Body of pancreas (tissue), 4 donors: ENCODE results near the gene ACADS. TPM values are rescaled to one million over a fixed set of nuclear protein-coding genes. Genes with fewer than 3 reads are reported as not detected.
A peak's percentile ranks its signal among the peaks of the same experiment; 100 is the strongest.

ENCODE experiments used
- ATAC-seq: fragments of 150-250 bp; one replicate; pipeline ENCODE4 v1.9.1; 2016
- DNase-seq, 4 donors: peaks; one replicate each; pipeline ENCODE4 v3.0.0-alpha.2; 2019
- H3K27ac ChIP-seq, 4 donors: fragments of 200-600 bp; sonication (generic); 1 replicate in 3 of 4; 2 replicates in 1 of 4; pipeline versions ENCODE4 v1.5.1 to v1.6.1; 2016 to 2019; ENCODE audit warnings: mild to moderate bottlenecking in 1 of 4, mixed read lengths in 1 of 4, moderate library complexity in 1 of 4
- H3K27me3 ChIP-seq, 2 donors: fragments of 200-600 bp; sonication (generic); one replicate each; pipeline ENCODE4 v1.6.0; 2016; ENCODE audit warnings: mild to moderate bottlenecking in 1 of 2
- H3K36me3 ChIP-seq, 2 donors: fragments of 200-600 bp; sonication (generic); replicated peaks in 1 of 2; 2 replicates each; pipeline ENCODE4 v1.5.1; 2016; ENCODE audit warnings: low read depth in 2 of 2; ENCODE audit not compliant: insufficient read depth in 1 of 2
- H3K4me1 ChIP-seq: fragments of 200-600 bp; sonication (generic); one replicate; pipeline ENCODE4 v1.6.0; 2016
- H3K4me3 ChIP-seq, 2 donors: fragments of 200-600 bp; sonication (generic); 1 replicate in 1 of 2; 2 replicates in 1 of 2; pipeline ENCODE4 v1.5.1; 2016 to 2019
- H3K9me3 ChIP-seq, 3 donors: fragments of 200-600 bp; sonication (generic); 1 replicate in 2 of 3; 2 replicates in 1 of 3; pipeline ENCODE4 v1.5.1; 2016
- POLR2A ChIP-seq, 3 donors: fragments of 450-650 bp; IDR thresholded peaks; one replicate each; pipeline ENCODE4 v1.6.1; 2016; ENCODE audit warnings: antibody characterized with exemption in 3 of 3, mild to moderate bottlenecking in 2 of 3
- WGBS, 2 donors: methylation state at CpG; one replicate each; pipeline ENCODE4 v1.1.5; 2017; 5-methylcytosine and 5-hydroxymethylcytosine counted together
- intact Hi-C: fragments of 100-400 bp; cut with DNase I; formaldehyde crosslinking; loops from one replicate; pipeline ENCODE4 v1.15.1; 2023
- total RNA-seq, 2 donors: library from RNA; depleted of rRNA; stranded (reverse); fragments of >200 nt; gene quantifications; one replicate each; pipeline ENCODE4 v1.1.0, GENCODE V29; 2016
- TF ChIP-seq, protein P1 (sequence below), 7 experiments: fragments of 450-650 bp in 4 of 7; fragments of 200-600 bp in 3 of 7; sonication (generic) in 3 of 7; IDR thresholded peaks; one replicate each; pipeline ENCODE4 v1.5.1; 2016 to 2019; ENCODE audit warnings: antibody characterized with exemption in 7 of 7

ACADS gene
- total RNA-seq, 2 donors from 2014 or later, result 33.5 to 55.0 TPM

DNA sequence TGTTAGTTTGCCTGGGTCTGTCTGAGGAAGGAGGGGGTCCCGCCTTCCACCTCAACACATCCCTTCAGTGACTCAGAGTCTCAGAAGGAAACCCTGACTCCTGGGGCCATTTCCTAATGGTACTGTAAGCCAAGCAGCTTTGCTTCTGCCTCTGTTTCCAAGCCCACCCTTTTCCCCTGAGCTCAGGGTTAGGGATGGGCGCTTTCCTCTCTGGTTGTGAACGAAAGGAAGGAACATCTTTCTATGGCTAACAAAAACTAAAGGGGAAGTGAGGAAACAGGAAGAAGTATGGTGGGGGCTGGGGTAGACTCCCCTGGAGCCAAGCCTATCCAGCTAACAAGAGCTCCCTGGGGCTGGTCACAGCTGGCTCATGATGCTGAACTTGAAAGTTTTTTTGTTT is 27.0 kb upstream of the ACADS start:
- TF ChIP-seq, protein P1, sequence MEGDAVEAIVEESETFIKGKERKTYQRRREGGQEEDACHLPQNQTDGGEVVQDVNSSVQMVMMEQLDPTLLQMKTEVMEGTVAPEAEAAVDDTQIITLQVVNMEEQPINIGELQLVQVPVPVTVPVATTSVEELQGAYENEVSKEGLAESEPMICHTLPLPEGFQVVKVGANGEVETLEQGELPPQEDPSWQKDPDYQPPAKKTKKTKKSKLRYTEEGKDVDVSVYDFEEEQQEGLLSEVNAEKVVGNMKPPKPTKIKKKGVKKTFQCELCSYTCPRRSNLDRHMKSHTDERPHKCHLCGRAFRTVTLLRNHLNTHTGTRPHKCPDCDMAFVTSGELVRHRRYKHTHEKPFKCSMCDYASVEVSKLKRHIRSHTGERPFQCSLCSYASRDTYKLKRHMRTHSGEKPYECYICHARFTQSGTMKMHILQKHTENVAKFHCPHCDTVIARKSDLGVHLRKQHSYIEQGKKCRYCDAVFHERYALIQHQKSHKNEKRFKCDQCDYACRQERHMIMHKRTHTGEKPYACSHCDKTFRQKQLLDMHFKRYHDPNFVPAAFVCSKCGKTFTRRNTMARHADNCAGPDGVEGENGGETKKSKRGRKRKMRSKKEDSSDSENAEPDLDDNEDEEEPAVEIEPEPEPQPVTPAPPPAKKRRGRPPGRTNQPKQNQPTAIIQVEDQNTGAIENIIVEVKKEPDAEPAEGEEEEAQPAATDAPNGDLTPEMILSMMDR (IDR thresholded peaks at IDR 0.05), result no peak
- no peak for TF ChIP-seq POLR2A (IDR thresholded peaks at IDR 0.05)
- intact Hi-C loops, result no loop called here
- no peak overlapping the region for H3K4me3 ChIP-seq
- no peak for ATAC-seq
- peaks cover 24% of the 10 kb centered on the region for H3K4me1 ChIP-seq
- no peaks in the 10 kb centered on the region for H3K9me3 ChIP-seq
- 75 to 92% methylated on average over 3 of the region's 3 CpGs for WGBS, 2 donors
- no peaks in the 10 kb centered on the region for H3K27me3 ChIP-seq
- DNase-seq, result peak in 1 of 4 donors; percentile 14
- H3K27ac ChIP-seq, result peak overlapping the region in 1 of 4 donors; percentile 2
- peaks cover 6 to 22% of the 10 kb centered on the region in 2 donors for H3K36me3 ChIP-seq

DNA sequence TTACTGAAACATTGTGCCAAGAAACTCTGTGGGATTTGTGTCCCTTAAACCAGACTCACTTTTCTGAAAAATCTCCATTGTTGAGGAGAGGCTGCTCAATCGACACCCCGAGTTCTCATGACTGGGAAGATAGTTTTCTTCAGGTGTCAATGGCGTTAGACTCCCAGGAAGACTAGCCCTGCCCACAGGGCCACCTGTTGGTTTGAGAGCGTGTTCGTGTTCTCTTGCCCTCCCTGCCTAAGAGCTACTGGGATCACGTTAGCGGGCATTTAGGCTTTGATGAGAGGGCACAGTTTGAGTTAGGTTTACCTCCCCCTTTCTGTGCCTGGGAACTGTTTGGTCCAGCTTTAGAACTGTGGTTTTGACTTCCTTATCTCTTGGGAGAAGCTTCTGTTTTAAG is 26.1 kb upstream of the ACADS start:
- peak overlapping the region in 1 of 4 donors; percentile 23 for H3K27ac ChIP-seq

DNA sequence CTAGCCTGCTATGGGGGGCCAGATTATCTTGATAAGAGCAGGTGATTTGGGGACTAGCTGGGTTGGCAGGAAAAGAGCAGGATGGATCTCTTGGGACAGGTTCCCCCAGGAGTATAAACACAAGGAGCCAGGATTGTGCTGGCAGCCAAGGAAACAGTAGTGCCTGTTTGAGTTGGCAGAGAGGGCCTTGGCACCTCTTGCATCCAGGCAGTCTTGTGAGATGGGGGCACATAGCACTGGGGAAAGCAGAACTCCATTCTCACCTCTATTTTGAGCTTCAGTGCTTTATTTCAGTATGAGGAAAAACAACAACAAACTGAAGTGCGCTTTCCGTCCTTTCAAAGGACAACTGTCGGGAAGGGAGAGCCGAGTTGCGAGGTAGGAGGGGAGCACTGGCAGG is 24.7 kb upstream of the ACADS start:
- 83 to 97% methylated on average over 5 of the region's 5 CpGs for WGBS, 2 donors
- DNase-seq, result peak in 1 of 4 donors; percentile 24
- no peak for ATAC-seq
- Histone ChIP-seq H3K4me1 (peaks cover 24% of the 10 kb centered on the region), H3K27me3 (no peaks in the 10 kb centered on the region), H3K27ac (no peak overlapping the region), H3K4me3 (no peak overlapping the region), H3K9me3 (no peaks in the 10 kb centered on the region), H3K36me3 (peaks cover 6 to 12% of the 10 kb centered on the region in 2 donors)
- intact Hi-C loops, result no loop called here
- TF ChIP-seq, protein P1 (IDR thresholded peaks at IDR 0.05), result no peak
- TF ChIP-seq POLR2A (IDR thresholded peaks at IDR 0.05), result no peak

More for the DNA sequence above, 26.1 kb upstream of the ACADS start:
- H3K4me1 ChIP-seq, result peaks cover 24% of the 10 kb centered on the region
- intact Hi-C loops, result no loop called here
- peaks cover 6 to 19% of the 10 kb centered on the region in 2 donors for H3K36me3 ChIP-seq
- H3K4me3 ChIP-seq, result no peak overlapping the region
- ATAC-seq (no peak), DNase-seq (no peak)
- 76 to 88% methylated on average over 5 to 7 of the region's 7 CpGs for WGBS, 2 donors
- no peak for TF ChIP-seq POLR2A (IDR thresholded peaks at IDR 0.05)
- TF ChIP-seq, protein P1 (IDR thresholded peaks at IDR 0.05), result no peak
- H3K27me3 ChIP-seq, result no peaks in the 10 kb centered on the region
- H3K9me3 ChIP-seq, result no peaks in the 10 kb centered on the region

DNA sequence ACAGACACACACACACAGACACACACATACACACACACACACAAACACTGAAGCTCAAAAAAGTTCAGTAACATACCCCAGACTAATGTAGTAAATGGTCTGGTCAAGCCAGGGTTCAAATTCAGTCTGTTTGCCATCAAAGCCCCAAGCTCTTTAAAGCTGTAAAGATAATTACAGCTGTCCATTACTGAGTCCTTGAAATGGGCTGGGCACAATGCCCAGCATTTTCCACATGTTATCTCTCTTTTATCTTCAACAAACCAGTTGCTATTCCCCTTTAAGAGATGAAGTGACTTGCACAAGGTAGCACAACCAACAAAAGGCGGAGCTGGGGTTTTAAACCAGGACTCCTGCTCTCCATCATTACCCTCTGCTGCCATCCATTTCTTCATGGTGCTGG is 23.0 kb upstream of the ACADS start:
- 38% methylated on average over 1 of the region's 1 CpG for WGBS, 2 donors
- no peak for ATAC-seq
- TF ChIP-seq POLR2A (IDR thresholded peaks at IDR 0.05), result no peak
- TF ChIP-seq, protein P1 (IDR thresholded peaks at IDR 0.05), result no peak
- intact Hi-C loops, result no loop called here
- Histone ChIP-seq H3K9me3 (no peaks in the 10 kb centered on the region), H3K36me3 (peaks cover 0 to 7% of the 10 kb centered on the region in 2 donors), H3K27me3 (no peaks in the 10 kb centered on the region), H3K4me3 (no peak overlapping the region), H3K27ac (no peak overlapping the region), H3K4me1 (peaks cover 24% of the 10 kb centered on the region)
- peak in 2 of 4 donors; percentile 32 to 57 for DNase-seq

DNA sequence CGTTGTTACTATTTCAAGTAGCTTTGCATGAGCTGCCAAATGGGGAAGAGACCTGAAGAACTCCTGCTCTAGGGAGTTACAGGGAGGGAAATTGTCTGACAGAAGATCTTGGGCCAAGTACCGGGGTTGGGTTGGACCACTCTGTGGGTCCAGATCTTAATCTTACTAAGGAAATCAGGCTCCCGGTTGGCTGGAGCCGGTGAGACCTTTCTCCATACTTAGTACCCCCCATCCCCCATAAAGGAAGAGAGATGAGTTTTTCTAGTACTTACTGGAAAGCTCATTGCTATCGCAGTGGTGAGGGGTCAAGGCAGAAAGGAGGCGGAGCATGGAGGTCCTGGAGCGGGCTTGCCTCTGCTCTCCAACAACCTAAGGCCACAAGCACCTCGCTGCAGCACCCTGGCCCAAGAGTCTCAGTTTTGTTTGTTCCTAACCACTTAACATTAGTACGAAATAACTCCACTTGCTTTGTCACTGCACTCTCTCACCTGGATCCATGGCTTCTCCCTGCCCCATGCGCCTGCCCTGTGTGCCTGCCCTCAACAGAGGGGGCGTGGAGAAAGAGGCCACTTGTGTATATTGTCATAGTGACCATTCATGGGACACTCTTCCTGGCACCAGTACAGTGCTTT is 22.2 kb upstream of the ACADS start:
- 88 to 92% methylated on average over 10 to 11 of the region's 11 CpGs for WGBS, 2 donors
- Histone ChIP-seq H3K36me3 (peaks cover 0 to 4% of the 10 kb centered on the region in 2 donors), H3K4me3 (no peak overlapping the region), H3K27ac (no peak overlapping the region), H3K9me3 (no peaks in the 10 kb centered on the region), H3K27me3 (no peaks in the 10 kb centered on the region), H3K4me1 (peaks cover 24% of the 10 kb centered on the region)
- intact Hi-C loops, result no loop called here
- no peak for TF ChIP-seq POLR2A (IDR thresholded peaks at IDR 0.05)
- TF ChIP-seq, protein P1 (IDR thresholded peaks at IDR 0.05), result no peak
- ATAC-seq (peak; percentile 8), DNase-seq (no peak)
